AG09309 (cell line): ENCODE results near the gene NKTR.
"Not testable (repeated sequence)": the region's sequence is repeated elsewhere in the genome, so short reads cannot be mapped to it uniquely, and the experiment has no call there.

Source experiments
- DNase-seq: peaks from one replicate; pipeline ENCODE4 v3.0.0-alpha.2; 2010; ENCODE audit warnings: low read depth
- H3K4me3 ChIP-seq: 2 replicates; pipeline ENCODE4 v1.5.1; 2011; ENCODE audit warnings: mild to moderate bottlenecking, low read depth, low read length, moderate library complexity; ENCODE audit not compliant: control insufficient read depth
- CTCF ChIP-seq: IDR thresholded peaks from 2 replicates; pipeline ENCODE4 v1.5.1; 2011; ENCODE audit warnings: mild to moderate bottlenecking, low read depth, low read length, inconsistent platforms; ENCODE audit not compliant: insufficient read depth, control insufficient read depth; ENCODE audit errors: missing control alignments

The NKTR gene

GRCh38 chr3:42600111-42600957, at the start of gene NKTR:
TSS of gene NKTR (plus strand) at chr3:42600686. CDS start at chr3:42601007, 321 bp downstream.
- DNase-seq: peak; percentile 82
- TF ChIP-seq CTCF: no peak
- peak within 1 kb of the TSS; percentile 70 for H3K4me3 ChIP-seq

GRCh38 chr3:42552830-42553229, 47.7 kb upstream of the NKTR start:
- H3K4me3 ChIP-seq: no peak overlapping the region
- no peak for DNase-seq
- no peak for TF ChIP-seq CTCF

- no peak for TF ChIP-seq CTCF
- H3K4me3 ChIP-seq: no peak overlapping the region
- DNase-seq: no peak
Observed at GRCh38 chr3:42556089-42556632, 44.3 kb upstream of the NKTR start.

- not testable (repeated sequence) for H3K4me3 ChIP-seq, DNase-seq
Observed at GRCh38 chr3:42556817-42557216, 43.7 kb upstream of the NKTR start.

- H3K4me3 ChIP-seq: no peak overlapping the region
- no peak for TF ChIP-seq CTCF
- no peak for DNase-seq
Observed at GRCh38 chr3:42557854-42558253, 42.6 kb upstream of the NKTR start.

GRCh38 chr3:42562047-42562907, 38.2 kb upstream of the NKTR start:
- TF ChIP-seq CTCF: no peak
- no peak overlapping the region for H3K4me3 ChIP-seq
- DNase-seq: no peak
